H1 (cell line): ENCODE measurements around the gene ATG7. TPM values are rescaled to one million over a fixed set of nuclear protein-coding genes. Genes with fewer than 3 reads are reported as not detected.

Experiments used
- CTCF ChIA-PET: fragments of 300-600 bp; sonication (Branson Sonifier 250); formaldehyde crosslinking; loops from one replicate; lab custom pipeline; 2021; ENCODE audit not compliant: partially characterized antibody; lab: Charles Lee
- POLR2A ChIA-PET: fragments of 300-600 bp; sonication (Branson Sonifier 250); formaldehyde crosslinking; loops from one replicate; lab custom pipeline; 2021; ENCODE audit warnings: inconsistent platforms; ENCODE audit not compliant: partially characterized antibody; lab: Charles Lee
- DNase-seq, 2 experiments: peaks; one replicate each; pipeline versions ENCODE4 v3.0.0 to v3.0.0-alpha.2; 2010 to 2022; ENCODE audit warnings: low spot score in 2 of 2, low read depth in 1 of 2, mixed read lengths in 1 of 2
- FAIRE-seq: peaks from 2 replicates; lab custom pipeline; 2011; peaks lifted over from hg19 to GRCh38; lab: Jason Lieb, UNC
- H2AFZ ChIP-seq: 2 replicates; pipeline ENCODE4 v1.8.1; 2012; ENCODE audit warnings: low read length, inconsistent platforms
- H2AK5ac ChIP-seq: 2 replicates; pipeline ENCODE4 v1.6.1; 2013; ENCODE audit warnings: low read depth, low read length
- H2BK120ac ChIP-seq: replicated peaks from 2 replicates; pipeline ENCODE3; 2013; ENCODE audit warnings: low read depth, low read length, inconsistent platforms
- H2BK12ac ChIP-seq: 2 replicates; pipeline ENCODE4 v1.6.1; 2013; ENCODE audit warnings: low read depth, low read length
- H2BK15ac ChIP-seq: 2 replicates; pipeline ENCODE4 v1.6.1; 2013; ENCODE audit warnings: low read length
- H2BK20ac ChIP-seq: 2 replicates; pipeline ENCODE4 v1.6.1; 2013; ENCODE audit warnings: low read length
- H2BK5ac ChIP-seq: 2 replicates; pipeline ENCODE4 v1.6.1; 2013; ENCODE audit warnings: low read depth, low read length
- H3K14ac ChIP-seq: 2 replicates; pipeline ENCODE4 v1.6.1; 2013; ENCODE audit warnings: inconsistent platforms; ENCODE audit not compliant: insufficient read length
- H3K18ac ChIP-seq: 2 replicates; pipeline ENCODE4 v1.6.1; 2013; ENCODE audit warnings: low read length; ENCODE audit errors: extremely low read depth
- H3K23ac ChIP-seq: 2 replicates; pipeline ENCODE4 v1.6.1; 2013; ENCODE audit warnings: inconsistent platforms; ENCODE audit not compliant: insufficient read length
- H3K23me2 ChIP-seq: 2 replicates; pipeline ENCODE4 v1.6.1; 2013; ENCODE audit warnings: low read depth, low read length
- H3K27ac ChIP-seq: 2 replicates; pipeline ENCODE4 v1.6.1; 2011; ENCODE audit warnings: low read depth, low read length, inconsistent platforms
- H3K27me3 ChIP-seq, 4 experiments: replicated peaks in 1 of 4; 1 replicate in 1 of 4; 2 replicates in 3 of 4; pipeline versions ENCODE4 v1.6.1 to v1.8.1; 2011 to 2013; ENCODE audit warnings: low read length in 3 of 4, mild to moderate bottlenecking in 3 of 4, inconsistent platforms in 2 of 4, mixed read lengths in 2 of 4, moderate library complexity in 1 of 4; ENCODE audit not compliant: control insufficient read depth in 3 of 4, insufficient read depth in 3 of 4; ENCODE audit errors: extremely low read depth in 1 of 4
- H3K36me3 ChIP-seq, 4 experiments: 2 replicates each; pipeline versions ENCODE4 v1.6.1 to v1.8.1; 2011 to 2013; ENCODE audit warnings: mild to moderate bottlenecking in 4 of 4, low read length in 3 of 4, moderate library complexity in 2 of 4, control low read depth in 1 of 4, inconsistent platforms in 1 of 4; ENCODE audit not compliant: insufficient read depth in 4 of 4, control insufficient read depth in 2 of 4
- H3K4ac ChIP-seq: replicated peaks from 2 replicates; pipeline ENCODE3; 2013; ENCODE audit warnings: low read length, low read depth, mixed read lengths, inconsistent platforms; ENCODE audit not compliant: insufficient read length
- H3K4me1 ChIP-seq, 4 experiments: replicated peaks in 1 of 4; 1 replicate in 1 of 4; 2 replicates in 3 of 4; pipeline versions ENCODE4 v1.6.1 to v1.8.1; 2011 to 2013; ENCODE audit warnings: low read length in 3 of 4, inconsistent platforms in 2 of 4, mixed read lengths in 1 of 4; ENCODE audit not compliant: insufficient read depth in 4 of 4, control insufficient read depth in 3 of 4
- H3K4me2 ChIP-seq, 2 experiments: 2 replicates each; pipeline versions ENCODE4 v1.6.1 to v1.8.1; 2011 to 2013; ENCODE audit warnings: low read depth in 2 of 2, low read length in 2 of 2, control low read depth in 1 of 2, inconsistent platforms in 1 of 2, mild to moderate bottlenecking in 1 of 2; ENCODE audit not compliant: insufficient read depth in 1 of 2
- H3K4me3 ChIP-seq, 4 experiments: fragments of 200-600, 300-600 bp in 1 of 4; sonication (generic), shearing (Covaris generic), sonication (Bioruptor Twin) in 1 of 4; 2 replicates each; pipeline versions ENCODE4 v1.5.1 to v1.8.1; 2011 to 2016; ENCODE audit warnings: low read length in 4 of 4, low read depth in 3 of 4, control low read depth in 2 of 4, inconsistent platforms in 2 of 4, mild to moderate bottlenecking in 2 of 4, mixed read lengths in 1 of 4, moderate library complexity in 1 of 4; ENCODE audit not compliant: insufficient read depth in 2 of 4; ENCODE audit errors: extremely low read depth in 1 of 4
- H3K56ac ChIP-seq: replicated peaks from 2 replicates; pipeline ENCODE3; 2013; ENCODE audit warnings: low read depth, mild to moderate bottlenecking, mixed read lengths, low read length, inconsistent platforms; ENCODE audit not compliant: insufficient read length
- H3K79me1 ChIP-seq: 2 replicates; pipeline ENCODE4 v1.6.1; 2013; ENCODE audit warnings: low read depth, low read length, control low read depth
- H3K79me2 ChIP-seq, 2 experiments: 2 replicates each; pipeline versions ENCODE4 v1.6.1 to v1.8.1; 2012 to 2013; ENCODE audit warnings: low read length in 2 of 2, mild to moderate bottlenecking in 2 of 2, inconsistent platforms in 1 of 2; ENCODE audit not compliant: insufficient read depth in 2 of 2, control insufficient read depth in 1 of 2
- H3K9ac ChIP-seq, 4 experiments: replicated peaks in 1 of 4; 1 replicate in 1 of 4; 2 replicates in 3 of 4; pipeline versions ENCODE4 v1.6.1 to v1.8.1; 2011 to 2013; ENCODE audit warnings: low read depth in 3 of 4, low read length in 3 of 4, control low read depth in 2 of 4, mild to moderate bottlenecking in 2 of 4, moderate library complexity in 2 of 4, inconsistent platforms in 1 of 4; ENCODE audit errors: extremely low read depth in 1 of 4
- H3K9me3 ChIP-seq, 2 experiments: 2 replicates each; pipeline versions ENCODE4 v1.6.1 to v1.8.1; 2012 to 2013; ENCODE audit warnings: mild to moderate bottlenecking in 2 of 2, moderate library complexity in 2 of 2, control low read depth in 1 of 2, inconsistent platforms in 1 of 2, low read depth in 1 of 2, low read length in 1 of 2, mixed read lengths in 1 of 2; ENCODE audit not compliant: insufficient read depth in 2 of 2
- H4K20me1 ChIP-seq, 2 experiments: replicated peaks in 1 of 2; 2 replicates each; pipeline versions ENCODE3 to v1.8.1; 2011 to 2013; ENCODE audit warnings: inconsistent platforms in 2 of 2, low read length in 2 of 2, mild to moderate bottlenecking in 1 of 2; ENCODE audit not compliant: insufficient read depth in 2 of 2, control insufficient read depth in 1 of 2
- H4K5ac ChIP-seq: 2 replicates; pipeline ENCODE4 v1.6.1; 2013; ENCODE audit warnings: low read length, low read depth, mixed read lengths, inconsistent platforms; ENCODE audit not compliant: insufficient read length
- H4K8ac ChIP-seq: 2 replicates; pipeline ENCODE4 v1.8.0; 2013; ENCODE audit warnings: mild to moderate bottlenecking, moderate library complexity, low read length, inconsistent platforms; ENCODE audit not compliant: insufficient read depth; ENCODE audit errors: extremely low read depth
- H4K91ac ChIP-seq: replicated peaks from 2 replicates; pipeline ENCODE3; 2013; ENCODE audit warnings: low read length, mixed read lengths, inconsistent platforms; ENCODE audit not compliant: insufficient read length
- EGR1 ChIP-seq: IDR thresholded peaks from 2 replicates; pipeline ENCODE4 v1.6.1; 2011; ENCODE audit warnings: low read depth, low read length, borderline replicate concordance
- GABPA ChIP-seq: IDR thresholded peaks from 2 replicates; pipeline ENCODE4 v1.6.1; 2011; ENCODE audit warnings: mild to moderate bottlenecking, low read length, moderate library complexity, borderline replicate concordance; ENCODE audit not compliant: insufficient read depth
- NRF1 ChIP-seq: IDR thresholded peaks from 2 replicates; pipeline ENCODE4 v1.6.1; 2011; ENCODE audit warnings: mild to moderate bottlenecking, low read depth, low read length, improper control_type of control experiment
- POLR2AphosphoS5 ChIP-seq: IDR thresholded peaks from 2 replicates; pipeline ENCODE4 v1.6.1; 2011; ENCODE audit warnings: low read depth, low read length
- RNF2 ChIP-seq: fragments of 200-900, 300-1000 bp; sonication (generic); IDR thresholded peaks from 2 replicates; pipeline ENCODE4 v1.7.1; 2016; ENCODE audit warnings: borderline replicate concordance, low read depth, mild to moderate bottlenecking, antibody characterized with exemption, low read length; ENCODE audit not compliant: poor library complexity, severe bottlenecking; ENCODE audit errors: missing control alignments
- SRF ChIP-seq: IDR thresholded peaks from 2 replicates; pipeline ENCODE4 v1.6.1; 2011; ENCODE audit warnings: mild to moderate bottlenecking, low read depth, low read length, moderate library complexity
- SUZ12 ChIP-seq: fragments of 200-600 bp; sonication (generic); IDR thresholded peaks from 2 replicates; pipeline ENCODE4 v1.6.1; 2012; ENCODE audit warnings: mild to moderate bottlenecking, inconsistent platforms, low read length, moderate library complexity, mixed read lengths
- YY1 ChIP-seq: IDR thresholded peaks from 2 replicates; pipeline ENCODE4 v1.6.1; 2011; ENCODE audit warnings: low read depth, mild to moderate bottlenecking, low read length
- WGBS, 2 experiments: shearing (Covaris generic) in 1 of 2; methylation state at CpG; one replicate each; pipeline versions ENCODE4 v1.1.6 to v1.1.7; 2013 to 2015; ENCODE audit warnings: low lambda C conversion rate in 2 of 2, mixed read lengths in 2 of 2, inconsistent platforms in 1 of 2, low coverage in 1 of 2, missing lambda C conversion rate in 1 of 2; ENCODE audit not compliant: insufficient replicate concordance in 2 of 2, insufficient coverage in 1 of 2, insufficient read length in 1 of 2; ENCODE audit errors: extremely low coverage in 1 of 2, missing lambda C conversion rate in 1 of 2; 5-methylcytosine and 5-hydroxymethylcytosine counted together
- polyA plus RNA-seq, 7 experiments: library from polyadenylated mRNA; depleted of rRNA in 3 of 7; stranded (reverse) in 5 of 7; unstranded in 2 of 7; fragments of >200 nt in 5 of 7; fragments of 200-250 nt in 2 of 7; gene quantifications; 1 replicate in 5 of 7; 2 replicates in 1 of 7; 4 replicates in 1 of 7; pipeline versions ENCODE4 v1.2.1 to v1.2.3, GENCODE V29; 2011 to 2013; ENCODE audit warnings: missing spikeins in 2 of 7, mixed read lengths in 2 of 7
- total RNA-seq: library from RNA; stranded (reverse); fragmentation: NEBNext Ultra II Directional; extraction: Animal tissue kit (Norgen Biotek cat#: 25700); gene quantifications from 2 replicates; pipeline ENCODE4 v1.2.1, GENCODE V29; 2021

ATG7 gene
- total and polyA plus RNA-seq, 2 of the 8 experiments (the other 6 are each of a cell fraction or from before 2014, with no cell fraction given): 15.0 to 19.1 TPM

DNA sequence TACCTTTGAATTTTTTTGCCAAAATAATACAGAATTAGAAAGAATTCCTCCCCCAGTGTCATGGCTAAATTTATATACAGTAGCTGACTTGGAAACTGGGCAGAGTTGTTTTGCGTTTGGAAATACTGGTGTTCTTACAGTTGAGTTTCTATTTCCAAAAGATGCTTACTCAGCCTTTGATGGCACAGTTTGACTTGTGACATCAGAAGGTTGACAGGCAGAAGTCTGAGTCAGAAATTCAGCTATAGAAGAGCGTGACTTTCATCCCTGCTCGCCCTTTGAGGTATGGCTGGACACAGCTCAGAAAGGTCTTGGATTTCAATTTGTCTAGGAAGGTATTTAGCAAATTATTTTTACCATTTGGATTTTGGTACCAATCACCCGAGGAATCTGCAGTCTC, 195.7 kb downstream of the ATG7 start:
- no peak overlapping the region for H3K14ac ChIP-seq
- H3K79me1 ChIP-seq: no peaks in the 10 kb centered on the region
- H3K4me3 ChIP-seq: no peak overlapping the region
- H3K4ac ChIP-seq: no peak overlapping the region
- H2AFZ ChIP-seq: no peak overlapping the region
- DNase-seq: no peak
- H3K4me2 ChIP-seq: no peak overlapping the region
- H4K5ac ChIP-seq: no peak overlapping the region
- ChIA-PET CTCF (interaction anchor here (1.3 to 2.4 kb wide), 2 partner anchors 9 to 336 kb away, joined by 3 to 7 read pairs; no protein-coding TSS in a partner anchor), POLR2A (no interaction called here)
- no peak overlapping the region for H2BK120ac ChIP-seq
- no peak overlapping the region for H3K56ac ChIP-seq
- no peak overlapping the region for H3K9ac ChIP-seq
- H4K91ac ChIP-seq: no peak overlapping the region
- H4K8ac ChIP-seq: no peak overlapping the region
- no peak overlapping the region for H2AK5ac ChIP-seq
- no peak overlapping the region for H3K27ac ChIP-seq
- WGBS, 2 experiments: 93% methylated on average over 4 of the region's 4 CpGs; no CpG with 5 or more reads in 1 of the 2 experiments
- TF ChIP-seq GABPA (no peak), SUZ12 (no peak), YY1 (no peak), RNF2 (no peak), NRF1 (no peak), POLR2AphosphoS5 (no peak), SRF (no peak), EGR1 (no peak)
- TF ChIP-seq, all 59 proteins: peak for 0
- Histone ChIP-seq H3K9me3 (no peaks in the 10 kb centered on the region), H4K20me1 (no peaks in the 10 kb centered on the region), H3K4me1 (no peaks in the 10 kb centered on the region), H3K79me2 (no peaks in the 10 kb centered on the region), H2BK15ac (no peak overlapping the region), H3K36me3 (no peaks in the 10 kb centered on the region), H3K23me2 (no peaks in the 10 kb centered on the region), H2BK12ac (no peak overlapping the region), H3K23ac (no peak overlapping the region), H3K18ac (no peak overlapping the region), H3K27me3 (no peaks in the 10 kb centered on the region), H2BK5ac (no peak overlapping the region), H2BK20ac (no peak overlapping the region)
- FAIRE-seq: no peak
